H1 (cell line): ENCODE data around the gene FOXK1. TPM values are rescaled to one million over a fixed set of nuclear protein-coding genes. Genes with fewer than 3 reads are reported as not detected.

Experiments
- CTCF ChIA-PET: fragments of 300-600 bp; sonication (Branson Sonifier 250); formaldehyde crosslinking; loops from one replicate; lab custom pipeline; 2021; ENCODE audit not compliant: partially characterized antibody; lab: Charles Lee
- POLR2A ChIA-PET: fragments of 300-600 bp; sonication (Branson Sonifier 250); formaldehyde crosslinking; loops from one replicate; lab custom pipeline; 2021; ENCODE audit warnings: inconsistent platforms; ENCODE audit not compliant: partially characterized antibody; lab: Charles Lee
- DNase-seq, 2 experiments: peaks; one replicate each; pipeline versions ENCODE4 v3.0.0 to v3.0.0-alpha.2; 2010 to 2022; ENCODE audit warnings: low spot score in 2 of 2, low read depth in 1 of 2, mixed read lengths in 1 of 2
- FAIRE-seq: peaks from 2 replicates; lab custom pipeline; 2011; peaks lifted over from hg19 to GRCh38; lab: Jason Lieb, UNC
- H2AFZ ChIP-seq: 2 replicates; pipeline ENCODE4 v1.8.1; 2012; ENCODE audit warnings: low read length, inconsistent platforms
- H2AK5ac ChIP-seq: 2 replicates; pipeline ENCODE4 v1.6.1; 2013; ENCODE audit warnings: low read depth, low read length
- H2BK120ac ChIP-seq: replicated peaks from 2 replicates; pipeline ENCODE3; 2013; ENCODE audit warnings: low read depth, low read length, inconsistent platforms
- H2BK12ac ChIP-seq: 2 replicates; pipeline ENCODE4 v1.6.1; 2013; ENCODE audit warnings: low read depth, low read length
- H2BK15ac ChIP-seq: 2 replicates; pipeline ENCODE4 v1.6.1; 2013; ENCODE audit warnings: low read length
- H2BK20ac ChIP-seq: 2 replicates; pipeline ENCODE4 v1.6.1; 2013; ENCODE audit warnings: low read length
- H2BK5ac ChIP-seq: 2 replicates; pipeline ENCODE4 v1.6.1; 2013; ENCODE audit warnings: low read depth, low read length
- H3K14ac ChIP-seq: 2 replicates; pipeline ENCODE4 v1.6.1; 2013; ENCODE audit warnings: inconsistent platforms; ENCODE audit not compliant: insufficient read length
- H3K18ac ChIP-seq: 2 replicates; pipeline ENCODE4 v1.6.1; 2013; ENCODE audit warnings: low read length; ENCODE audit errors: extremely low read depth
- H3K23ac ChIP-seq: 2 replicates; pipeline ENCODE4 v1.6.1; 2013; ENCODE audit warnings: inconsistent platforms; ENCODE audit not compliant: insufficient read length
- H3K23me2 ChIP-seq: 2 replicates; pipeline ENCODE4 v1.6.1; 2013; ENCODE audit warnings: low read depth, low read length
- H3K27ac ChIP-seq: 2 replicates; pipeline ENCODE4 v1.6.1; 2011; ENCODE audit warnings: low read depth, low read length, inconsistent platforms
- H3K27me3 ChIP-seq, 4 experiments: replicated peaks in 1 of 4; 1 replicate in 1 of 4; 2 replicates in 3 of 4; pipeline versions ENCODE4 v1.6.1 to v1.8.1; 2011 to 2013; ENCODE audit warnings: low read length in 3 of 4, mild to moderate bottlenecking in 3 of 4, inconsistent platforms in 2 of 4, mixed read lengths in 2 of 4, moderate library complexity in 1 of 4; ENCODE audit not compliant: control insufficient read depth in 3 of 4, insufficient read depth in 3 of 4; ENCODE audit errors: extremely low read depth in 1 of 4
- H3K36me3 ChIP-seq, 4 experiments: 2 replicates each; pipeline versions ENCODE4 v1.6.1 to v1.8.1; 2011 to 2013; ENCODE audit warnings: mild to moderate bottlenecking in 4 of 4, low read length in 3 of 4, moderate library complexity in 2 of 4, control low read depth in 1 of 4, inconsistent platforms in 1 of 4; ENCODE audit not compliant: insufficient read depth in 4 of 4, control insufficient read depth in 2 of 4
- H3K4ac ChIP-seq: replicated peaks from 2 replicates; pipeline ENCODE3; 2013; ENCODE audit warnings: low read length, low read depth, mixed read lengths, inconsistent platforms; ENCODE audit not compliant: insufficient read length
- H3K4me1 ChIP-seq, 4 experiments: replicated peaks in 1 of 4; 1 replicate in 1 of 4; 2 replicates in 3 of 4; pipeline versions ENCODE4 v1.6.1 to v1.8.1; 2011 to 2013; ENCODE audit warnings: low read length in 3 of 4, inconsistent platforms in 2 of 4, mixed read lengths in 1 of 4; ENCODE audit not compliant: insufficient read depth in 4 of 4, control insufficient read depth in 3 of 4
- H3K4me2 ChIP-seq, 2 experiments: 2 replicates each; pipeline versions ENCODE4 v1.6.1 to v1.8.1; 2011 to 2013; ENCODE audit warnings: low read depth in 2 of 2, low read length in 2 of 2, control low read depth in 1 of 2, inconsistent platforms in 1 of 2, mild to moderate bottlenecking in 1 of 2; ENCODE audit not compliant: insufficient read depth in 1 of 2
- H3K4me3 ChIP-seq, 4 experiments: fragments of 200-600, 300-600 bp in 1 of 4; sonication (generic), shearing (Covaris generic), sonication (Bioruptor Twin) in 1 of 4; 2 replicates each; pipeline versions ENCODE4 v1.5.1 to v1.8.1; 2011 to 2016; ENCODE audit warnings: low read length in 4 of 4, low read depth in 3 of 4, control low read depth in 2 of 4, inconsistent platforms in 2 of 4, mild to moderate bottlenecking in 2 of 4, mixed read lengths in 1 of 4, moderate library complexity in 1 of 4; ENCODE audit not compliant: insufficient read depth in 2 of 4; ENCODE audit errors: extremely low read depth in 1 of 4
- H3K56ac ChIP-seq: replicated peaks from 2 replicates; pipeline ENCODE3; 2013; ENCODE audit warnings: low read depth, mild to moderate bottlenecking, mixed read lengths, low read length, inconsistent platforms; ENCODE audit not compliant: insufficient read length
- H3K79me1 ChIP-seq: 2 replicates; pipeline ENCODE4 v1.6.1; 2013; ENCODE audit warnings: low read depth, low read length, control low read depth
- H3K79me2 ChIP-seq, 2 experiments: 2 replicates each; pipeline versions ENCODE4 v1.6.1 to v1.8.1; 2012 to 2013; ENCODE audit warnings: low read length in 2 of 2, mild to moderate bottlenecking in 2 of 2, inconsistent platforms in 1 of 2; ENCODE audit not compliant: insufficient read depth in 2 of 2, control insufficient read depth in 1 of 2
- H3K9ac ChIP-seq, 4 experiments: replicated peaks in 1 of 4; 1 replicate in 1 of 4; 2 replicates in 3 of 4; pipeline versions ENCODE4 v1.6.1 to v1.8.1; 2011 to 2013; ENCODE audit warnings: low read depth in 3 of 4, low read length in 3 of 4, control low read depth in 2 of 4, mild to moderate bottlenecking in 2 of 4, moderate library complexity in 2 of 4, inconsistent platforms in 1 of 4; ENCODE audit errors: extremely low read depth in 1 of 4
- H3K9me3 ChIP-seq, 2 experiments: 2 replicates each; pipeline versions ENCODE4 v1.6.1 to v1.8.1; 2012 to 2013; ENCODE audit warnings: mild to moderate bottlenecking in 2 of 2, moderate library complexity in 2 of 2, control low read depth in 1 of 2, inconsistent platforms in 1 of 2, low read depth in 1 of 2, low read length in 1 of 2, mixed read lengths in 1 of 2; ENCODE audit not compliant: insufficient read depth in 2 of 2
- H4K20me1 ChIP-seq, 2 experiments: replicated peaks in 1 of 2; 2 replicates each; pipeline versions ENCODE3 to v1.8.1; 2011 to 2013; ENCODE audit warnings: inconsistent platforms in 2 of 2, low read length in 2 of 2, mild to moderate bottlenecking in 1 of 2; ENCODE audit not compliant: insufficient read depth in 2 of 2, control insufficient read depth in 1 of 2
- H4K5ac ChIP-seq: 2 replicates; pipeline ENCODE4 v1.6.1; 2013; ENCODE audit warnings: low read length, low read depth, mixed read lengths, inconsistent platforms; ENCODE audit not compliant: insufficient read length
- H4K8ac ChIP-seq: 2 replicates; pipeline ENCODE4 v1.8.0; 2013; ENCODE audit warnings: mild to moderate bottlenecking, moderate library complexity, low read length, inconsistent platforms; ENCODE audit not compliant: insufficient read depth; ENCODE audit errors: extremely low read depth
- H4K91ac ChIP-seq: replicated peaks from 2 replicates; pipeline ENCODE3; 2013; ENCODE audit warnings: low read length, mixed read lengths, inconsistent platforms; ENCODE audit not compliant: insufficient read length
- HDAC2 ChIP-seq, 2 experiments: fragments of 300-600 bp in 1 of 2; sonication (generic) in 1 of 2; IDR thresholded peaks; 2 replicates each; pipeline ENCODE4 v1.6.1; 2011 to 2012; ENCODE audit warnings: low read depth in 2 of 2, low read length in 2 of 2, mild to moderate bottlenecking in 2 of 2, moderate library complexity in 2 of 2, borderline replicate concordance in 1 of 2, inconsistent platforms in 1 of 2
- WGBS, 2 experiments: shearing (Covaris generic) in 1 of 2; methylation state at CpG; one replicate each; pipeline versions ENCODE4 v1.1.6 to v1.1.7; 2013 to 2015; ENCODE audit warnings: low lambda C conversion rate in 2 of 2, mixed read lengths in 2 of 2, inconsistent platforms in 1 of 2, low coverage in 1 of 2, missing lambda C conversion rate in 1 of 2; ENCODE audit not compliant: insufficient replicate concordance in 2 of 2, insufficient coverage in 1 of 2, insufficient read length in 1 of 2; ENCODE audit errors: extremely low coverage in 1 of 2, missing lambda C conversion rate in 1 of 2; 5-methylcytosine and 5-hydroxymethylcytosine counted together
- polyA plus RNA-seq, 7 experiments: library from polyadenylated mRNA; depleted of rRNA in 3 of 7; stranded (reverse) in 5 of 7; unstranded in 2 of 7; fragments of >200 nt in 5 of 7; fragments of 200-250 nt in 2 of 7; gene quantifications; 1 replicate in 5 of 7; 2 replicates in 1 of 7; 4 replicates in 1 of 7; pipeline versions ENCODE4 v1.2.1 to v1.2.3, GENCODE V29; 2011 to 2013; ENCODE audit warnings: missing spikeins in 2 of 7, mixed read lengths in 2 of 7
- total RNA-seq: library from RNA; stranded (reverse); fragmentation: NEBNext Ultra II Directional; extraction: Animal tissue kit (Norgen Biotek cat#: 25700); gene quantifications from 2 replicates; pipeline ENCODE4 v1.2.1, GENCODE V29; 2021

FOXK1 gene
- total and polyA plus RNA-seq, 2 of the 8 experiments (the other 6 are each of a cell fraction or from before 2014, with no cell fraction given) = 2.0 to 8.5 TPM

- no peak overlapping the region for H2BK12ac ChIP-seq
- no peaks in the 10 kb centered on the region for H3K79me2 ChIP-seq
- CTCF ChIA-PET = interaction anchor here (1.0 to 1.7 kb wide), 3 partner anchors 9 to 279 kb away, joined by 3 to 10 read pairs (median 3); no protein-coding TSS in a partner anchor
- H2AFZ ChIP-seq = no peak overlapping the region
- H2BK120ac ChIP-seq = no peak overlapping the region
- H3K18ac ChIP-seq = no peak overlapping the region
- no peaks in the 10 kb centered on the region for H3K23me2 ChIP-seq
- FAIRE-seq (no peak), DNase-seq (no peak)
- no peak overlapping the region for H4K5ac ChIP-seq
- H2BK15ac ChIP-seq = no peak overlapping the region
- no peak overlapping the region for H3K4ac ChIP-seq
- no peak overlapping the region for H4K91ac ChIP-seq
- 76% methylated on average over 10 of the region's 17 CpGs; no CpG with 5 or more reads in 1 of the 2 experiments for WGBS, 2 experiments
- H3K27ac ChIP-seq = no peak overlapping the region
- H3K14ac ChIP-seq = no peak overlapping the region
- POLR2A ChIA-PET = interaction anchor here (0.9 to 2.4 kb wide), 3 partner anchors 10 to 194 kb away, joined by 3 to 8 read pairs (median 4); no protein-coding TSS in a partner anchor
- H2BK20ac ChIP-seq = no peak overlapping the region
- no peak overlapping the region for H3K4me3 ChIP-seq
- H4K20me1 ChIP-seq = no peaks in the 10 kb centered on the region
- H3K36me3 ChIP-seq = no peaks in the 10 kb centered on the region
- no peaks in the 10 kb centered on the region for H3K27me3 ChIP-seq
- H3K23ac ChIP-seq = no peak overlapping the region
- no peak overlapping the region for H2AK5ac ChIP-seq
- no peak overlapping the region for H3K56ac ChIP-seq
- H2BK5ac ChIP-seq = no peak overlapping the region
- no peak overlapping the region for H3K4me2 ChIP-seq
- no peak overlapping the region for H3K9ac ChIP-seq
- H3K79me1 ChIP-seq = no peaks in the 10 kb centered on the region
- no peak overlapping the region for H4K8ac ChIP-seq
- H3K4me1 ChIP-seq = peaks cover 0 to 7% (median 1%) of the 10 kb centered on the region in 4 experiments; a peak in 1 of 7 replicates
- H3K9me3 ChIP-seq = no peaks in the 10 kb centered on the region
- TF ChIP-seq HDAC2 (IDR thresholded peaks at IDR 0.05; ENCODE audit: borderline replicate concordance in 1 of 2, low read depth in 2 of 2, low read length in 2 of 2) = no peak
These were observed 125.0 kb downstream of the FOXK1 start for GRCh38 chr7:4806983-4807597.
